Measurements from ENCODE around the gene LRRC75A. TPM values are rescaled to one million over a fixed set of nuclear protein-coding genes. Genes with fewer than 3 reads are reported as not detected.
"Not testable (repeated sequence)": the region's sequence is repeated elsewhere in the genome, so short reads cannot be mapped to it uniquely, and the experiment has no call there.

LRRC75A gene
- total and polyA plus RNA-seq, 7 donors, result 0.20 to 0.69 (median 0.30) TPM

GRCh38 chr17:16453493-16453851 is 38.5 kb downstream of the LRRC75A start:
- TF ChIP-seq CTCF (IDR thresholded peaks at IDR 0.05), result no peak
- DNase-seq (no peak), ATAC-seq (no peak)
- intact Hi-C loops (cut with DNase I), result loop anchor here (1.0 to 5.0 kb wide), 4 partner anchors 67 to 134 kb away; no protein-coding TSS in a partner anchor
- H3K4me3 ChIP-seq, result no peak overlapping the region
- no peaks in the 10 kb centered on the region for H3K9me3 ChIP-seq
- H3K4me1 ChIP-seq, result no peaks in the 10 kb centered on the region
- 75 to 82% (median 81%) methylated on average over 4 of the region's 4 CpGs for WGBS, 3 donors
- H3K36me3 ChIP-seq (ENCODE audit: insufficient read depth in 1 of 2, low read depth in 1 of 2), result peaks cover 2 to 4% of the 10 kb centered on the region in 2 donors
- H3K27me3 ChIP-seq (ENCODE audit: insufficient read depth in 3 of 3, low read length in 2 of 3), result no peaks in the 10 kb centered on the region
- no peak overlapping the region for H3K27ac ChIP-seq

GRCh38 chr17:16452268-16452667 is 39.7 kb downstream of the LRRC75A start:
- not testable (repeated sequence) for ATAC-seq; H3K4me1 ChIP-seq; DNase-seq; H3K27me3 ChIP-seq (ENCODE audit: insufficient read depth in 3 of 3, low read length in 2 of 3); H3K9me3 ChIP-seq; H3K27ac ChIP-seq; H3K4me3 ChIP-seq
- intact Hi-C loops (cut with DNase I), result loop anchor here (2.0 to 5.0 kb wide), 3 partner anchors 69 to 135 kb away; no protein-coding TSS in a partner anchor
- WGBS, 3 donors, result 76 to 93% (median 77%) methylated on average over 8 of the region's 8 CpGs
- peaks cover 2 to 16% of the 10 kb centered on the region in 2 donors for H3K36me3 ChIP-seq (ENCODE audit: insufficient read depth in 1 of 2, low read depth in 1 of 2)

GRCh38 chr17:16450028-16450427 is 42.0 kb downstream of the LRRC75A start:
- ATAC-seq (no peak), DNase-seq (no peak)
- Histone ChIP-seq H3K27me3 (ENCODE audit: insufficient read depth in 3 of 3, low read length in 2 of 3) (no peaks in the 10 kb centered on the region), H3K36me3 (ENCODE audit: insufficient read depth in 1 of 2, low read depth in 1 of 2) (peaks cover 2 to 37% of the 10 kb centered on the region in 2 donors), H3K4me3 (no peak overlapping the region), H3K27ac (no peak overlapping the region), H3K9me3 (no peaks in the 10 kb centered on the region), H3K4me1 (no peaks in the 10 kb centered on the region)
- 91 to 95% (median 93%) methylated on average over 4 of the region's 4 CpGs for WGBS, 3 donors
- no peak for TF ChIP-seq CTCF (IDR thresholded peaks at IDR 0.05)
- intact Hi-C loops (cut with DNase I), result loop anchor here in 1 of 2 donors (5.0 kb wide), 2 partner anchors 83 to 137 kb away; no protein-coding TSS in a partner anchor

GRCh38 chr17:16449121-16449570 is 42.8 kb downstream of the LRRC75A start:
- H3K4me3 ChIP-seq, result no peak overlapping the region
- ATAC-seq (no peak), DNase-seq (no peak)
- intact Hi-C loops (cut with DNase I), result no loop called here
- peaks cover 2 to 46% of the 10 kb centered on the region in 2 donors for H3K36me3 ChIP-seq (ENCODE audit: insufficient read depth in 1 of 2, low read depth in 1 of 2)
- no peaks in the 10 kb centered on the region for H3K9me3 ChIP-seq
- TF ChIP-seq CTCF (IDR thresholded peaks at IDR 0.05), result no peak
- no peaks in the 10 kb centered on the region for H3K27me3 ChIP-seq (ENCODE audit: insufficient read depth in 3 of 3, low read length in 2 of 3)
- 69 to 85% (median 76%) methylated on average over 11 of the region's 11 CpGs for WGBS, 3 donors
- H3K4me1 ChIP-seq, result no peaks in the 10 kb centered on the region
- H3K27ac ChIP-seq, result no peak overlapping the region

GRCh38 chr17:16448490-16448889 is 43.5 kb downstream of the LRRC75A start:
- H3K9me3 ChIP-seq, result no peaks in the 10 kb centered on the region
- ATAC-seq (peak in 2 of 4 donors; percentile 31 to 62), DNase-seq (no peak)
- H3K36me3 ChIP-seq (ENCODE audit: insufficient read depth in 1 of 2, low read depth in 1 of 2), result peaks cover 2 to 52% of the 10 kb centered on the region in 2 donors
- TF ChIP-seq CTCF (IDR thresholded peaks at IDR 0.05), result no peak
- 79 to 85% (median 82%) methylated on average over 6 of the region's 6 CpGs for WGBS, 3 donors
- H3K27ac ChIP-seq, result no peak overlapping the region
- H3K4me3 ChIP-seq, result no peak overlapping the region
- intact Hi-C loops (cut with DNase I), result no loop called here
- no peaks in the 10 kb centered on the region for H3K27me3 ChIP-seq (ENCODE audit: insufficient read depth in 3 of 3, low read length in 2 of 3)
- H3K4me1 ChIP-seq, result no peaks in the 10 kb centered on the region

Data from psoas muscle (tissue), 8 donors.